ENCODE measurements around the gene EPHX1.

DNA sequence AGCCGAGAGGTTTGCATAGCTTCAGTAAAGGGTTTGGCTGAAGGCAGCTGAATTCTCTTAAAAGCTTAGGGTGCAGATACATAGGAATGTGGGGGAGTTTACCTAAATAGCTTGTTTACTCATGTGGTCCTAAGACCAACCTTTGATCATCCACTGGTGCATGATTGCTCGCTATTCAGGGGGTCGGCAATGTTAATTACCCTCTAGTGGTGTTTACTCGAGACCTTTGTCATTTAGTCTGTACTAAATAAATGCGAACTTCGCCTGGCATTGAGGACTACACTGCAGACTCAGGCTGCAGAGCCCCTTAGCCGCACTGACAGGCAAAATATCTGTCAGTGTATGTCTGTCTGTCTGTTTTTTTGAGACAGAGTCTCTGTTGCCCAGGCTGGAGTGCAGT, 40.4 kb downstream of the EPHX1 start:
- TF ChIP-seq, protein P1, sequence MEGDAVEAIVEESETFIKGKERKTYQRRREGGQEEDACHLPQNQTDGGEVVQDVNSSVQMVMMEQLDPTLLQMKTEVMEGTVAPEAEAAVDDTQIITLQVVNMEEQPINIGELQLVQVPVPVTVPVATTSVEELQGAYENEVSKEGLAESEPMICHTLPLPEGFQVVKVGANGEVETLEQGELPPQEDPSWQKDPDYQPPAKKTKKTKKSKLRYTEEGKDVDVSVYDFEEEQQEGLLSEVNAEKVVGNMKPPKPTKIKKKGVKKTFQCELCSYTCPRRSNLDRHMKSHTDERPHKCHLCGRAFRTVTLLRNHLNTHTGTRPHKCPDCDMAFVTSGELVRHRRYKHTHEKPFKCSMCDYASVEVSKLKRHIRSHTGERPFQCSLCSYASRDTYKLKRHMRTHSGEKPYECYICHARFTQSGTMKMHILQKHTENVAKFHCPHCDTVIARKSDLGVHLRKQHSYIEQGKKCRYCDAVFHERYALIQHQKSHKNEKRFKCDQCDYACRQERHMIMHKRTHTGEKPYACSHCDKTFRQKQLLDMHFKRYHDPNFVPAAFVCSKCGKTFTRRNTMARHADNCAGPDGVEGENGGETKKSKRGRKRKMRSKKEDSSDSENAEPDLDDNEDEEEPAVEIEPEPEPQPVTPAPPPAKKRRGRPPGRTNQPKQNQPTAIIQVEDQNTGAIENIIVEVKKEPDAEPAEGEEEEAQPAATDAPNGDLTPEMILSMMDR (IDR thresholded peaks at IDR 0.05): no peak
- TF ChIP-seq ZFX (IDR thresholded peaks at IDR 0.05; ENCODE audit: borderline replicate concordance): no peak
